Daoy (cell line): ENCODE results near the gene FARSB. TPM values are rescaled to one million over a fixed set of nuclear protein-coding genes. Genes with fewer than 3 reads are reported as not detected.
"Not testable (repeated sequence)": the region's sequence is repeated elsewhere in the genome, so short reads cannot be mapped to it uniquely, and the experiment has no call there.

Experiments
- DNase-seq: peaks from one replicate; pipeline ENCODE4 v3.0.0-alpha.2; 2015; ENCODE audit warnings: low read depth
- total RNA-seq: library from RNA; depleted of rRNA; stranded (reverse); fragments of >200 nt; shearing (Covaris generic); gene quantifications from 2 replicates; pipeline ENCODE4 v1.2.3, GENCODE V29; 2014; rRNA removed

FARSB gene
- 38.8 and 38.9 TPM in 2 replicates for total RNA-seq

DNA sequence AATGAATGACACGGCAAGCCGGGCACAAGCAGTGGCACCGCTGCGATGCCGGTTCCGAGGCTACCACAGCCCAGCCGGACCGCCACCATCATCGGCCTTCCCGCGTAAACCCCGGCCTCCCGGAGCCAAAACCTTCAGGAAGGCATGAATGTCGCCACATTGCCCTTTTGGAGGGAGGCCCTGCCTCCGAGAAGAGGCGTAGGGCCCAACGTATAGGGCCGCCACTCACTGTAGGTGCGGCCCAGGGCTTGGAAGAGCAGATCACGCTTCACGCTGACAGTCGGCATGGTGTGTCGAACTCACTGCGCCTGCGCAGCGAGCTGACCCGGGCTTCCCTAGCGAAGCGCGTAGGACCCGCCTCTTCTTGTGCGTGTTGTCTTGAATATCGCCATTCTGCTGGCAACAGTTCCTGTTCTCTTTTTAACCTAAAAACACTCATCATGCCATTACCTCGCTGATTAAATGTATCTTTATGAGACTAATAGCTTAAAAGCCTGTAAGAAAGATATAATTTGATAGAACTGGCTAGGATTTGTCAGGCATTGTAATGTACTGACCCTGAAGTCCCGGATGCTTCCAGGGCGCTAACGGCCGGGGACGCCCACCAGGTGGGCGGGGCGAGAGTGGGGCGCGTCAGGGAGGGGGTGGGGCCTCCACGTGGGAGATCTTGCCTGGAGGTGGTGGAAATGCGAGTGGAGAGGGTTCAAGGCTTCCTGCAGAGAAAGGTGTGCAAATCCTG, at the start of gene FARSB:
Gene FARSB (minus strand): TSS at position 306 of the 739 bp plus-strand sequence. CDS start 19 bp downstream, at position 287.
- peak; percentile 96 for DNase-seq

DNA sequence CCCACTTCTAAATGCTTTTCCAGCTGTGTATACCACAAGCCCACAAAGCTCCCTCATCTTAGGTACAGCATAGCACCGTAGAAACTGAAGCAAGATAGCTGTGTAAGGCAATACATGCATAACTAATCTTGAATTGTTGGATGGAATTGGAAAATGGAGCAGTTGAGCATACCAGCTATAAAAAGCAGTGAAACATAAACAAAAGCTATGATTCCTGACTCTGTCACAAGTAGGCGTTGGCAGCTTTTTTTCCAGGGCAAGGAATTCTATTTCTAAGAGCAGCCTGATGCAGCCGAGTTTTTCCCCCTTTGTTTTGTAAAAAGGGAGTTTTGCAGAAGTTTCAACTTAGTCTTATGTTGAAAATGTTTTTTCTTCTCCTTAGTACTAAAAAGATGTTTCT, 48.0 kb upstream of the FARSB start:
- no peak for DNase-seq

DNA sequence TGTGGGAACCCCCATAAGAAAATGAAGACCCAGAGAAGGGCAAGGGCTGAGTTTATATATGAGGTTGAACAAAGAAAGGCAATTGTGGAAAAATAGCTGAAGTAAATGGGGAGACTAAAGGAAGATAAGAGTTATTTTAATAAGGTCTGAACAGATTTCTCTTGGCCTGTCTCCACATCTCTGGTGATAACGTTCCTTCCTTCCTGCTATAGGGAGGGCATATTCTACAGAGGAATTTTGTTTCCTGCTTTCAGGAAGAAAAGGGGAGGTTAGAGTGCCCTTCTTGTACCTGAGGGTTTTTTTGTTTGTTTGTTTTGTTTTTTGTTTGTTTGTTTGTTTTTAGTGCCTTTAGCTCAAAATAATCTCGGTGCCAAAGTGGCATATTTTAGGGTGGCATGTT, 47.2 kb upstream of the FARSB start:
- no peak for DNase-seq

DNA sequence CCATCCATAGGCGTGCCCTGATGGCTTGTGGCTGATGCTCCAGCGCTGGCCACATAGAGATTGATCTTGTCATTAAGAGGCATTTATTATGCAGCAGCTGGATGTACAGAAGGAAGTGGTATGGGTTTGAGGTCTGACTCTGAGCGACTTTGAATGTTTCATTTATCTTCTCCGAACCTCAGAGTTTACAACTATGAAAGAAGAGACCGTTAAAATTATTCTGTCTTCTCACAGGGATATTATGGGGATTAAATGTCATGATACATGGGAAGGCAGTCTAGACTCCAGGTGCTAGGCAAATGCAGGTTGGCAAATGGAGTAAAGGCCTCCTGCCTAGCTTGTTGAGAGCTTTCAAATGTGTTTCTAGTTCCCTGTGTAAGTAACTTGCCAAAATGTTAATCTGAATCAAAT, 45.8 kb upstream of the FARSB start:
- no peak for DNase-seq

DNA sequence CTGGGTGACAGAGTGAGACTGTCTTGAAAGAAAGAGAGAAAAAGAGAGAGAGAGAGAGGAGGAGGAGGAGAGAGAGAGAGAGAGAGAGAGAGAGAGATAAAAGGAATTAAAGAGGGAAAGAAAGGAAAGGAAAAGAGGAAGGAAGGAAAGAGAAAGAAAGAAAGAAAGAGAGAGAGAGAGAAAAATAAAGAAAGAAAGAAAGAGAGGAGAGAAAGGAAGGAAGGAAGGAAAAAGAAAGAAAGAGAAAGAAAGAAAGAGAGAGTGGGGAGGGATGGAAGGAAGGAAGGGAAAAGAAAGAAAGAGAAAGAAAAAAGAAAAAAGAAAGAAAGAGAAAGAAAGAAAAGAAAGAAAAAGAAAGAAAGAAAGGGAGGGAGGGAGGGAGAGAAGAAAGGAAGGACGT, 45.3 kb upstream of the FARSB start:
- no peak for DNase-seq

DNA sequence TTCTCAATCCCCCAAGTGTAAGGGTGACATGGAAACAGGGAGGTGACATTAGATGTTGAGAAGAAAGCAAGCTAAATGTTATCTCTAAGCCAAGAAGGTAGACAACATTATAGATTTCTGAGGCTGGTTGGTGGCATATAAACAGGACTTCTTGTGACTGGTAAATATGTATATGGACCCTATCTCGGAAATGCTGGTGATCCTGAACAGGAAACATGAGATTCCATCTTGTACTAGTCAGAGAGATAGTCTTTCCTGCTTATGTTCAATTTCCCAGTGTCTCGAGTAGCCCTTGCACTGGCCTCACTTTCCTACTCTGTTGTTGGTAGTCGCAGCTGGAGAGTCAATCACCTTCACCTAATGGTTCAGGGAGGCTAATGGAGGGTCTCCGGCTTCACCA, 42.4 kb upstream of the FARSB start:
- DNase-seq: no peak

DNA sequence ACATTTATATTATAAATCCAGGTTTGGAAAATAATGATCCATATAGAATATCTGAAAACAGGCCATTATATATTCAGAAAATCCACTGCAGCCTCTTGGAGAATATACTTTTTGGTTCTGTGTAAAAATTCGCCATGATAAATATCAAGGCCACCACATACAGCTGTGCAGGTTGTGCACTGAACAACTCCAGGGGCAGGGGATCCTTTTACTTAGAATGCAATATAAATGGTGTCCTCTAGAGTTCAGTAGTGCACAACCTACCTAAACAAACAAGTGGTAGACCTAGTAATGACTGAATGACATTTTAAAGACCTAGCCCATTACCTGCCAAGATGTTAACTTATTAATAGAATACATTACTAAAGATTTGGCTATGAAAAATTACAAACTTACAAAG, 37.9 kb upstream of the FARSB start:
- DNase-seq: no peak

DNA sequence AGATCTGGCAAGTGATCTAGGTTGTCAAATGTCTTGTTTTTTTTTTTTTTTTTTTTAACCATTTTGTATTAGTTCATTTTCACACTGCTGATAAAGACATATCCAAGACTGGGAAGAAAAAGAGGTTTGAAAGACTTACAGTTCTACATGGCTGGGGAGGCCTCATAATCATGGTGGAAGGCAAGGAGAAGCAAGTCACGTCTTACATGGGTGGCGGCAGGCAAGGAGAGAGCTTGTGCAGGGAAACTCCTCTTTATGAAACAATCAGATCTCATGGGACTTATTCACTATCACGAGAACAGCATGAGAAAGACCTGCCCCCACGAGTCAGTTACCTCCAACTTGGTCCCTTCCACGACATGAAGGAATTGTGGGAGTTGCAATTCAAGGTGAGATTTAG, 37.5 kb upstream of the FARSB start:
- DNase-seq: not testable (repeated sequence)

DNA sequence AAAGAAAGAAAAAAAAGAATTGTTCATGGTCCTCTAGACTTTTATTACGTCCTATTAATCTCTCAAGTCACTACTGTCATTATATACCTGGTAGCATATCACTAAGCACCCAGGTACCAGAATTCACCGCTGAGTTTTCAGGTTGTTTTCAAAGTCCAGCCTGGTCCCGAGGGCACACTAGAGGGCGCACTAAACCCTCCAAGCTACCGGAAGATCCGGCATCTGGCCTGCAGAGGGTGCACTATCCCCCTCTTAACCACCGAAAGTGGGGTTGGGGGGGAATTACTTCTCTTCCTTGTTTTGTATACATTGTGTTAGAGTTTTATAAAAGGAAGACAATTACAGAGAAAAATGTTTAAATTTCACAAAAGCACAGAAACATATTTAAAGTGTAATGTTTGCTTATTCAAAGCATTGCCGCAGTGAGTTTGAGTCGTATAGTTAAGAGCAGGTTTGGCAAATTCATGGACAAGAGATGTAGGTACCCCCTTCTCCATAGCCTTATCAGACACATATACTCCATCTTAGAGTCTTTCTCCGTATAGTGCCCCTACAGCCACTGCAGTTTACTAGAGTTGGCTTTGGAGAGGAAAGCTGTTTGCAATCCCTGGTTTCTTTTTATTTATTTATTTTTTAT, 34.8 kb upstream of the FARSB start:
- DNase-seq: peak; percentile 77

DNA sequence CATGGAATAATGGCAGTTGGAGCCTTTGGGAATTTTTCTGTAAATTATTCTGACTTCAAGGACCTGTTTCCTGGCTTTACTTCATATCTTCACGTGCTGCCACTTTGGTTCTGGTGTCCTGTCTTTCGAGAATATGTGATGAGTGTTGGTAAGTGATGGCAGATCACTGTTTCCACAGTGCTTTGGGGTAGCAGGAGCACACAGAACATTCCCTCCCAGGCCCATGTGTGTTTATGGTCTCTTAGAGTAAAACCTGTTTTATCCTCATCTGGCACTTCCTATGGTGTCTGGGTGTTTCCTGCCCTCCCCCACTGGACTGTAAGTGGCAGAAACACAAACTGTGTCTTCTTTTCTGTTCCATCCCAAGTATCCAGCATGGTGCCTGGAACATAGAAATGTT, 33.4 kb upstream of the FARSB start:
- DNase-seq: no peak

DNA sequence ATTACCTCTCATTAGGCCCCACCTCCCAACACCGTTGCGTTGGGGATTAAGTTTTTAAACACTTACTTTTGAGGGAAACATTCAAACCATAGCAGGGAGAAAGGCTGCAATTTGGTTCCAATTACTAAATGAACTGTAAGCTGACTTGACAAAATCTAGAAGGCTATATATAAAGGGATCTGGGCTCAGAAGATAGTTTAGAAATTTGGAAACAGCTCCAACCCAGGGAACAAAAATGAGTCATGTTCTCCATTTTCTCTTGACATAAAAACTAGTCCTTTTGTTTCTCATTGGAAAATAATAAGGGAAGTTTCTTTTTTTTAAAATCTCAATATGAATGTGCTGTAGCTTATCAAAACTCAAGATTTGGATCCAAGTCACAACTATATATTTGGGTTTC, 33.0 kb upstream of the FARSB start:
- DNase-seq: no peak

DNA sequence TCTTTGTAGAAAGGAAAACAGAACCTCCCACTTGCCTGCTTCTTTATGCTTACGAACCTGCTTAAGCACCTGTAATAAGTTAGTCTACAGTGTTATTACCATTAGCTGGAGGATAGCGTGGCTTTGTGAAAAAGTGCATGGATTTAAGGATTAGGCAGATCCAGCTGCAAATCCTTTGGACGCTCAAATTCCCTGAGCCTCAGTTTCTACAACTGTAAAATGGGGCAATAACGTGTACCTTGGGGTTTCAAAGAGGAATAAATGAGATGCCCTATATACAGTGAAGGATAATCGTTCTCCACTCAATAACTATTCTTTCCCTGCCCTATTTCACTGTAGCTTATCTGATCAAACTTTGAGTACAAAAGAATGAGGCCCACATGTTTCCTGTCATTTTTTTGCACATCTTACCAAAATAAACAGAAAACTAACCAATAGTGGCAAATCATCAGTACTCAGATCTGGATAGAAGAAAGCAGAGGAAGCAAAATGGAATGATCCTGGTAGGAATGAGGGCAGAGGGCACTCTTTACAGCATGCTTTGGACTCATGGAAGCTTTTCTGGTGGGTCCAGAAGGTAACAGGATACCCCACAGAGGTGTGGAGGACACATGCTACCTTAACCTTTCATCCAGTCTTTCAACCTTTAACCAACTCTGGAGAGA, 30.3 kb upstream of the FARSB start:
- DNase-seq: no peak

DNA sequence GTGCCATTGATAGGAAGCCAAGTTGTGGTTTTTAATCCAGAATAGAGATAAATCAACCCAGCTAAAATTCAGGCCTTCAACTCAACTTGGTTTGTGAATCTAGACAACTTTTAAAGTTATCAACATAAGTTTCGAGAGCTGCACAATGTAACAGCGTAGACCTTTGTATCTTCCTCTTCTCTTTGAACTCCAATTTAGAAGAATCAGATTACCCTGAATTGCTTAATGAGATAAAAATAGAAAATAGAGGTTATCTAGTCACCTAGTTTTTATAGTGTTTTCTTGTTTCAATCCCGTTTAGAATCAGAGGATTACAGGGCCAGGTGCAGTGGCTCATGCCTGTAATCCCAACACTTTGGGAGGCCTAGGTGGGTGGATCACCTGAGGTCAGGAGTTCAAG, 27.9 kb upstream of the FARSB start:
- DNase-seq: no peak

DNA sequence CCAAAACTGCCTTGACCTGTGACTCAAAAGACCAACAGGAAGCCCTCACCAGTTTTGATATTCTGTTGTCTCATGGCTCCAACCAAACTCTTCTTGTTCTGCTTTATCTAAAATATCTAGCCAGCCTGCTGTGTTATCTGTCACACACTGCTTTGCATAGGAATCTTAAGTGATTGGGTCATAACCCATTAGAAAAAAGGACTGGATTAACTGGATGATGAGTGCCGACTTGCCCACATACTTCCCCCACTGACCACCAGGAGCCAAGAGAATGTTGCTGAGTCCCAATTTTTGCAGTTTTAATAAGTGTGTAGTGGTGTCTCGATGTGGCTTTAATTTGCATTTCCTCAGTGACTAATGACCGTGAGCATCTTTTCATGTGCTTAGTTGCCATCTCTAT, 22.1 kb upstream of the FARSB start:
- DNase-seq: no peak

DNA sequence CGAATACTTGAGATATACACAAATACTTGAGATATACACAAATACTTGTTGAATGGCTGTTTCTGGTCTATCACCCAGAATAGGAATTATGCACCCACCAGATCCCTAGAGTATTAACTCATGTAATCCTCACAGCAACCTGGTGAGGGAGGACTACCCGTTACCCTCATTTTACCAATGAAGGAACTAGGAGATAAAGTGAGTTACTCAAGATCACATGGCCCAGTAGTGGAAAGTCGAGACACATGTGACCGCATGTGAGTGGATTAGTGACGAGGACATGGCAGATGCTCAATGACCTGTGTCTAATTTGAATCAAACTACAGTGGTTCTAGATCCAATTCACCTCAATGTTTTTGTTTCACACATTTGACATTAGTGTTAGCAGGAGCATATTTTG, 18.0 kb upstream of the FARSB start:
- DNase-seq: no peak

DNA sequence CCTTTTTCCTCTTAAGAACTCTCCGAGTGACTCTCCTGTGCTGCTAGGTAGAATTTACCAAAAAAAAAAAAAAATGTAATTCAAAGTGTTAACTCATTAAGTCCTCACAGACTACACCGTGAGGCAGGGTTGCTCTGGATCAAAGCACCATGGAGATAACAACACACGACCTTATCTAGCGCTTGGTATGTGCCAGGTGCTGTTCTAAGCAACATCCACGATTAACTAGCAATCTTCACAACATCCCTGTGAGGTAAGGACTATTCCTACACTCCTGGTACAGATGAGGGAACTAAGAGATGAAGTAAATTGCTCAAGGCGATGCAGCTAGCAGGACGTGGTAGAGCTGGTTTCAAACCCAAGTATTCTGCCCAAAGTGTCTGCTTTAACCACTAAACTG, 17.4 kb upstream of the FARSB start:
- DNase-seq: no peak

DNA sequence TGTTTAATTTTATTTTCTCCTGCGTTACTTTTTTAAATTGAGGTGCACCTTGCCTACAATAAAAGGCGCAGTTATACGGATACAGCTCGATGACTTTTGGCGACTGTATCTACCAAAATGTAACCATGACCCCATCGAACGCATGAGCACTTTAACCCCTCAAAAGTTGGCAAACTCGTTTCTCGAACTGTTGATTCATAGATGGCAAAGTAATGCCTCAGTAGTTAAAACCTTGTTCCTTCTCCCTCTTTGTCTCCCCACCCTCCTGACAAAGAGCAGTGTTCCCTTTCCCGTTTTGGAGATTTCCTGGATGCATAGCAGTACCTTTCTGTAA, 16.1 kb upstream of the FARSB start:
- no peak for DNase-seq

DNA sequence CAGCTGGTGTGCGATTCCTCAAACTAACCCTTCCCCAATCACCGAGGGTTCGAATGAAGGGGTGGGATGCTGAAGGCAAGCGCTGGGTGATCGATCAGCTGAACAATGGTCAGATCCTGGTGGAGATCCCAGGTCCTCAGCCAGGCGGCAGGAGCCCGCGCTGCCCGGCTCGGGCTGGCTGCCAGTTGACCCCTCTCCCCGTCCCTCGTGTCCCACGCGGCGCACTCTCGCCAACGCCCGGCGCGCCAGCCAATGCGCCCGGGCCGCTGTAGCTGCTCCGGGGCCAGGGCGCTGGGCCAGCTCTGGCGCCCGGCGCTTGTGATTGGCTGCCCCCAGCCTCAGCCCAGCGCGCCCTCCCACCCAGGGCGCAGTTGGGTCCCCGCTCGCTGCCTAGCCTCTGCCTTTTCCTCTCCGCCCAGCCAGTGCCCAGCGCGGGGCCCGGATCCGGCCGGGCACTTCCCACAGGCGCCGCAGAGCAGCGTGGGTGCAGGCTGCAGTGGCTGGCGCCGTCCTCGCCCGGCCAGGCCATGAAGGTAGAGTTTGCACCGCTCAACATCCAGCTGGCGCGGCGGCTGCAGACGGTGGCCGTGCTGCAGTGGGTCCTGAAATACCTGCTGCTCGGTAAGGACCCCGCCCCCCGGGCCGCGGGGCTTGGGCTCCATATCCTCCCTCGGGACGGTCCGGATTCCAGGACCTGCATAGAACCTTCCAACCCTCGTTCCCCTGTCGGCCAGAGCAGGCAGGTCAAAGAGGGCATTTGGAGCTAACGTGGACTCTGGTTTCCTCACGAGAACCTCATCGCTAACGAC, 15.6 kb upstream of the FARSB start, which contains the start of gene MOGAT1:
Gene MOGAT1 (plus strand): TSS at position 400 of the 809 bp plus-strand sequence. CDS start 128 bp downstream, at position 528.
- DNase-seq: peak; percentile 45

DNA sequence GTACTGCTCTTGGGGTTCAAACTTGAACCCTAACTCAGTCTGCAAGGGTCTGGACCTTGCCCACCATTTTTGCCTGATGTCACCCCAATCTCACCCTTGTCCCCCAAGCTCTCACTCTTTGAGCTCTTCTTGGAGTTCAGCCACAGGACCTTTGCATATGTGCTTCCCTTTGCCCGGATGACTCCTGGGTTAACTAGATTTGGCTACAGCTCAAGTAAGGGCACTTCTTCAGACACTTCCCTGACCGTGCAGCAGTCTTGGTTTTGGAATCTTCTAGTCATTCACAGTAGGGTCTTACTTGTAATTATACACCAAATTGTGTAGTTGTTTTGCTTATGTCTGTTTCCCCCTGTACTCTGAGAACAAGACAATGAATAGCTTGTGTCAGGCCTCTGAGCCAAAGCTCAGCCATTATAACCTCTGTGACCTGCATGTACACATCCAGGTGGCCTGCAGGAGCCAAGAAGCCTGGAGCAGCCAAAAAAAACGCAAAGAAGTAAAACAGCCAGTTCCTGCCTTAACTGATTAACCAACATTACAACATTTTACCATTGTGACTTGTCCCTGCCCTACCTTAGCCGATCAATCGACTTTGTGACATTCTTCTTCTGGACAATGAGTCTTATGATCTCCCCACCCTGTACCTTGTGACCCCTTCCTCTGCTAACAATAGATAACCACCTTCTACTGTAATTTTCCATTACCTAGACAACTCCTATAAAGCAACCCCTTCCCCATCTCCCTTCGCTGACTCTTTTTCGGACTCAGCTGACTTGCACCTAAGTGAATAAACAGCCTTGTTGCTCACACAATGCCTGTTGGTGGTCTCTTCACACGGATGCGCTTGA, 14.5 kb upstream of the FARSB start:
- no peak for DNase-seq

DNA sequence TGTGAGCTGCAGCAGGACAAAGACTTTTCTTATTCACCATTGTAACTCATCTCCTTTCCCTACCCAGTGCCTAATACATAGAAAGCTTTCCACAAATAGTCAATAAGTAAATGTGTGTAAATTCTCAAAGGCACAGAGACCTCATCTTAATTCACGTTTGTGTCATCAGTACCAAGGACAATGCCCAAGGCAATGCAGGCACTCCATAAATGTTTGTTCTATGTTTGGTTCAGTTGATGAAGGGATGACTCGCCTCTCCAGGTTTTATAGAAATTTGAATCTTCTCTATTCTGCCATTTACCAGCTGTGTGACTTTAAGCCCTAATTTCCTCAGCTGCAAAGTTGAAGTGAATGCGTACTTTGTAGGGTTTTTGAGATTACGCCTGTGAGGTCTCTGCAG, 13.5 kb upstream of the FARSB start:
- DNase-seq: no peak

DNA sequence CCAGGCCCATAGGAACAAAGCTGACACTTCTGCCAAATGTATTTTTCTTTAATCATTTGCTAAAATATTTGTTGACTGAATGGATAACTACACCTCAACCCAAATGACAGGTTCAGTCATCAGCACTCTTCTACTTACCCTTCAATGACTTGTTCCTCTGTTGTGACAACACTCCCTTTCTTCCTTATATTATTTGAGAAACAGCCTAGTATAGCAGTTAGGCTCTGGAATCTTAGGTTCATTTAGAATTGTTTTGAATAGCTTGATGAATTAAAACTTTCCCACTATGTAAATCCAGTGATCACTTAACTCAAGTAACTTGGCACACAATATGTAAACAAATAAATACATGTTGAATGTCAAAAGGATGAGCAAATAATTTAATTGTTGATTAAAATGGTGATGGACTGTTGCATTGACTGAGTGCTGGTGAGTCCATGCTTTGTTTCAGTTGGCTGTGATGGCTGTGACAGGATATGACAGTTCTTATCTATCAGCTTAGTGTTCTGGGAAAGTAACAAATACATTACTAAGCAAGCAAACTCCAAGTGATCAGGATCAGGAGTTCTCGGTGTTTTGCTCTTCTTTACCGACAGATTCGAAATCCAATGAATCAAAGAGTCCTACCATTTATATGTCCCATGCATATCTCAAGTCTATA, 12.7 kb upstream of the FARSB start:
- DNase-seq: no peak
